BLaER1 (cell line): ENCODE results near the gene FBRSL1.
A peak's percentile ranks its signal among the peaks of the same experiment; 100 is the strongest.

Experiments used
- H3K27ac ChIP-seq: shearing (Covaris generic); formaldehyde crosslinking; 2 replicates; pipeline ENCODE4 v1.8.1; 2022
- H3K27me3 ChIP-seq: shearing (Covaris generic); formaldehyde crosslinking; 2 replicates; pipeline ENCODE4 v1.8.1; 2022
- H3K36me3 ChIP-seq: shearing (Covaris generic); formaldehyde crosslinking; 2 replicates; pipeline ENCODE4 v1.8.1; 2022
- H3K4me1 ChIP-seq: shearing (Covaris generic); formaldehyde crosslinking; 2 replicates; pipeline ENCODE4 v1.8.1; 2022
- H3K4me2 ChIP-seq: shearing (Covaris generic); formaldehyde crosslinking; 2 replicates; pipeline ENCODE4 v1.8.1; 2022
- H3K4me3 ChIP-seq: shearing (Covaris generic); formaldehyde crosslinking; 2 replicates; pipeline ENCODE4 v1.8.1; 2022
- H3K9ac ChIP-seq: shearing (Covaris generic); formaldehyde crosslinking; 2 replicates; pipeline ENCODE4 v1.8.1; 2022
- H3K9me3 ChIP-seq: shearing (Covaris generic); formaldehyde crosslinking; 2 replicates; pipeline ENCODE4 v1.8.1; 2022
- H4K20me1 ChIP-seq: shearing (Covaris generic); formaldehyde crosslinking; 2 replicates; pipeline ENCODE4 v1.8.1; 2022
- Cebpa-rat ChIP-seq: shearing (Covaris generic); IDR thresholded peaks from 2 replicates; pipeline ENCODE4 v1.8.1; 2022

Gene FBRSL1

GRCh38 chr12:132447327-132447720 is 42.6 kb upstream of the FBRSL1 start:
- Histone ChIP-seq H3K27me3 (no peaks in the 10 kb centered on the region), H3K9me3 (no peaks in the 10 kb centered on the region), H4K20me1 (no peaks in the 10 kb centered on the region), H3K4me2 (peak overlapping the region; percentile 98), H3K4me1 (peaks cover 97% of the 10 kb centered on the region), H3K36me3 (peaks cover 13% of the 10 kb centered on the region), H3K4me3 (no peak overlapping the region), H3K27ac (peak overlapping the region; percentile 50), H3K9ac (peak overlapping the region; percentile 35; the same call in 1 of the 2 replicates)
- no peak for TF ChIP-seq Cebpa-rat

GRCh38 chr12:132447731-132448462 is 42.1 kb upstream of the FBRSL1 start:
- Histone ChIP-seq H3K4me3 (no peak overlapping the region), H3K27me3 (no peaks in the 10 kb centered on the region), H3K9me3 (no peaks in the 10 kb centered on the region), H3K27ac (peak overlapping the region; percentile 50), H4K20me1 (no peaks in the 10 kb centered on the region), H3K4me2 (peak overlapping the region; percentile 98), H3K36me3 (peaks cover 7% of the 10 kb centered on the region; the same call in 1 of the 2 replicates), H3K4me1 (peaks cover 97% of the 10 kb centered on the region), H3K9ac (peak overlapping the region; percentile 35)
- no peak for TF ChIP-seq Cebpa-rat

- H3K4me2 ChIP-seq = peak overlapping the region; percentile 98
- peaks cover 1% of the 10 kb centered on the region; the same call in 1 of the 2 replicates for H3K36me3 ChIP-seq
- H3K9me3 ChIP-seq = no peaks in the 10 kb centered on the region
- H3K27me3 ChIP-seq = no peaks in the 10 kb centered on the region
- H3K9ac ChIP-seq = no peak overlapping the region
- peaks cover 97% of the 10 kb centered on the region for H3K4me1 ChIP-seq
- H4K20me1 ChIP-seq = no peaks in the 10 kb centered on the region
- no peak for TF ChIP-seq Cebpa-rat
- peak overlapping the region; percentile 50; the same call in 1 of the 2 replicates for H3K27ac ChIP-seq
- no peak overlapping the region for H3K4me3 ChIP-seq
Observed at GRCh38 chr12:132448463-132448820, 41.5 kb upstream of the FBRSL1 start.

GRCh38 chr12:132449565-132450417 is 40.2 kb upstream of the FBRSL1 start:
- H3K27ac ChIP-seq = peak overlapping the region; percentile 77; the same call in 1 of the 2 replicates

GRCh38 chr12:132450418-132451171 is 39.4 kb upstream of the FBRSL1 start:
- no peak for TF ChIP-seq Cebpa-rat
- Histone ChIP-seq H3K4me3 (peak overlapping the region; percentile 54), H3K4me2 (peak overlapping the region; percentile 99), H3K9me3 (no peaks in the 10 kb centered on the region), H3K9ac (peak overlapping the region; percentile 60), H3K27ac (peak overlapping the region; percentile 77), H3K27me3 (no peaks in the 10 kb centered on the region), H3K4me1 (peaks cover 96% of the 10 kb centered on the region), H4K20me1 (no peaks in the 10 kb centered on the region), H3K36me3 (no peaks in the 10 kb centered on the region)

More at GRCh38 chr12:132449565-132450417, 40.2 kb upstream of the FBRSL1 start:
- no peak for TF ChIP-seq Cebpa-rat
- Histone ChIP-seq H3K9ac (peak overlapping the region; percentile 22), H3K36me3 (no peaks in the 10 kb centered on the region), H3K9me3 (no peaks in the 10 kb centered on the region), H3K4me2 (peak overlapping the region; percentile 99), H3K27me3 (no peaks in the 10 kb centered on the region), H3K4me1 (peaks cover 97% of the 10 kb centered on the region), H3K4me3 (no peak overlapping the region), H4K20me1 (no peaks in the 10 kb centered on the region)

GRCh38 chr12:132451172-132451835 is 38.6 kb upstream of the FBRSL1 start:
- Histone ChIP-seq H3K27ac (peak overlapping the region; percentile 77), H3K27me3 (no peaks in the 10 kb centered on the region), H3K36me3 (no peaks in the 10 kb centered on the region), H3K9ac (peak overlapping the region; percentile 60), H3K4me2 (peak overlapping the region; percentile 99), H3K4me1 (peaks cover 89% of the 10 kb centered on the region), H4K20me1 (no peaks in the 10 kb centered on the region), H3K4me3 (peak overlapping the region; percentile 54), H3K9me3 (no peaks in the 10 kb centered on the region)
- no peak for TF ChIP-seq Cebpa-rat

- TF ChIP-seq Cebpa-rat = no peak
- no peaks in the 10 kb centered on the region for H3K36me3 ChIP-seq
- peaks cover 84% of the 10 kb centered on the region for H3K4me1 ChIP-seq
- H3K9ac ChIP-seq = peak overlapping the region; percentile 34; the same call in 1 of the 2 replicates
- peak overlapping the region; percentile 99 for H3K4me2 ChIP-seq
- 0 out of 2 replicates have a peak overlapping the region, but pooled peaks have one; percentile 51 for H3K27ac ChIP-seq
- H3K27me3 ChIP-seq = no peaks in the 10 kb centered on the region
- no peaks in the 10 kb centered on the region for H3K9me3 ChIP-seq
- no peak overlapping the region for H3K4me3 ChIP-seq
- no peaks in the 10 kb centered on the region for H4K20me1 ChIP-seq
Observed at GRCh38 chr12:132451836-132452195, 38.1 kb upstream of the FBRSL1 start.

- H3K36me3 ChIP-seq = no peaks in the 10 kb centered on the region
- H3K27ac ChIP-seq = peak overlapping the region; percentile 55; the same call in 1 of the 2 replicates
- H3K9ac ChIP-seq = peak overlapping the region; percentile 46
- peaks cover 75% of the 10 kb centered on the region for H3K4me1 ChIP-seq
- H3K9me3 ChIP-seq = no peaks in the 10 kb centered on the region
- TF ChIP-seq Cebpa-rat = no peak
- H3K4me3 ChIP-seq = no peak overlapping the region
- no peaks in the 10 kb centered on the region for H3K27me3 ChIP-seq
- H3K4me2 ChIP-seq = peak overlapping the region; percentile 99
- no peaks in the 10 kb centered on the region for H4K20me1 ChIP-seq
Observed at GRCh38 chr12:132452596-132453350, 37.2 kb upstream of the FBRSL1 start.
